GM21786 (cell line): ENCODE data around the gene BTBD17.
"Not testable (repeated sequence)": the region's sequence is repeated elsewhere in the genome, so short reads cannot be mapped to it uniquely, and the experiment has no call there.

ENCODE experiments used
- ATAC-seq: cut with Tn5 transposase; IDR thresholded peaks from one replicate; pipeline ENCODE4 v1.9.1; 2021; ENCODE audit not compliant: unreplicated experiment

The BTBD17 gene

DNA sequence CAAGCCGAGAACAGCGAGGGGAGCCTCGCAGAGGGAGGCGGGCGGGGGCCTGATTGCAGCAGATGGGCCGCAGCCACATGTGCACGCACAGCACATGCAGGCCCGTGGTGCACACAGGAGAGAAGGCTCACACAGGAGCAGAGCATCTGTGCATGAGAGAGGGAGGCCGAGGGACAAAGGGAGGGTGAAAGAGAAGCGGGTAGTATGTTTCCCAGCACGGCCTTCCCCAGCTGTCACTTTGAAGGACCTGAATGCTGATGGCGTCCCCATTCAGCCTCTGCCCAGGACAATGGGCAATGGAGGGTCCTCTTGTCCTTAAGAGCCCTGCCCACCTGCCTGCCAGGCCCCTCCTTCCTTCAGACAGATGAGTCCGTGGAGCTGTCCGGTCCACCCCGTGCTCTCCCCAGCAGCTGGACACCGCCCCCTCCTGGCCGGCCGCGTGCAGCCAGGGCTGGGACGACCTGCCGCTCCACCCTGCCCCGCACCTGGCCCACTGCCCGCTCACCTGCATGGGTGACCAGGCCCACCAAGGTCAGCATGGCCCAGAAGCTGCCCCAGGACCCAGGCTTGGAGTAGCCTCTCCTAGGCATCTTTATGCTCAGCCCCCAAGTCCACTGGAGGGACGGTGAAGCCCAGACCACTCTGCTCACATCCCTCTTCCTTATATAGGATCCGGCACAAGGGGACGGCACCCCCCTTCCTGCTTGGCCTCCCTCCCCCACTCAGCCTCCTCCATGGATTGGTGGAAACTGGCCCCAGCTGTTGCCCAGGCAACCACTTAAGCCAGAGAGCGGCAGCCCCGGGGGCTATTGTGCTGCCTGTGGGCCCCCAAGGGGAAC is at the start of gene BTBD17:
TSS of gene BTBD17 (minus strand) at position 639 of the 839 bp plus-strand sequence. CDS start at position 590, 49 bp downstream.
- no peak for ATAC-seq

DNA sequence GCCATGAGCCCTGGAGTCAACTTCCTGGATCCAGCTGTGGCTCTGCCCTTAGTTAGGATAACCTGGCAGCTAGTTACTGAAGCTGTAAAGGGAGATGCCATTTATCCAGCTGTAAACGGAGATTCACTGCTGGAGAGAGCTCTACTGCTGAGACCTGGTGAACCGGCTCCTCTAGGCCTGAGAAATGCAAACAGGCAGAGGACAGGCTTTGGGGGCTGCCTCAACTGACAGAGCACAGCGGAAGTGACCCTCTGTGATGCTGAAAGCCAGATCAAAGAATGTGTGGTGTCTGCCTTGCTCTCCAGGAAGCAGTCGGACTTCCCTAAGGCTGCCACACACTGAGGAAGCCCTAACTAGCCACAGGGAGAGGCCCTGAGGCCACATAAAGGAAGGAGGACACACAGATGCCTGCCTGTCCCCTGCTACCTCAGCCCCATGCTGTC is 48.4 kb upstream of the BTBD17 start:
- no peak for ATAC-seq

GRCh38 chr17:74408815-74409214 is 47.1 kb upstream of the BTBD17 start:
- ATAC-seq = no peak

GRCh38 chr17:74408262-74408661 is 46.6 kb upstream of the BTBD17 start:
- ATAC-seq = no peak

DNA sequence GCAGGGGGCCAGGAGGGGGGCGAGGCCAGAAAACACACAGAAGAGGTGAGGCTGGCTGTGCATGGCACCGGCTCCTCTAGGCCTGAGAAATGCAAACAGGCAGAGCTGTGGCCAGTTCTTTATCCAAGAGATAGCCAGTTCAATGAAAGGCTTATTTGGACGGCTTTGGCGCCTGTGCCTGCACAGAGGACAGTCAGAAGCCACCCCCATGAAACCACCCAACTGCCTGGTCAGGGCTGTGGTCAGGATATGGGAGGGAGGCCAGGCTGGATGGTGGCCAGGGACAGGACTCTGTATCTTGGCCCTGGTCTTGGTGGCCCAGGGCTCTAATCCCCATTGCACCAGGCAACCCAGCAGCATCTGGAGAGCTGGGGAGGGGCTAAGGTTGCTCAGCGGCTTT is 45.7 kb upstream of the BTBD17 start:
- no peak for ATAC-seq

- ATAC-seq = not testable (repeated sequence)
Observed at GRCh38 chr17:74405311-74405710, 43.6 kb upstream of the BTBD17 start.

GRCh38 chr17:74404789-74405188 is 43.1 kb upstream of the BTBD17 start:
- no peak for ATAC-seq

GRCh38 chr17:74404218-74404617 is 42.5 kb upstream of the BTBD17 start:
- ATAC-seq = no peak

GRCh38 chr17:74403512-74404137 is 42.0 kb upstream of the BTBD17 start:
- no peak for ATAC-seq

- ATAC-seq = no peak
Observed at GRCh38 chr17:74402048-74402447, 40.4 kb upstream of the BTBD17 start.

- ATAC-seq = no peak
Observed at GRCh38 chr17:74396567-74396966, 34.9 kb upstream of the BTBD17 start.

- no peak for ATAC-seq
Observed at GRCh38 chr17:74394977-74395376, 33.3 kb upstream of the BTBD17 start.

DNA sequence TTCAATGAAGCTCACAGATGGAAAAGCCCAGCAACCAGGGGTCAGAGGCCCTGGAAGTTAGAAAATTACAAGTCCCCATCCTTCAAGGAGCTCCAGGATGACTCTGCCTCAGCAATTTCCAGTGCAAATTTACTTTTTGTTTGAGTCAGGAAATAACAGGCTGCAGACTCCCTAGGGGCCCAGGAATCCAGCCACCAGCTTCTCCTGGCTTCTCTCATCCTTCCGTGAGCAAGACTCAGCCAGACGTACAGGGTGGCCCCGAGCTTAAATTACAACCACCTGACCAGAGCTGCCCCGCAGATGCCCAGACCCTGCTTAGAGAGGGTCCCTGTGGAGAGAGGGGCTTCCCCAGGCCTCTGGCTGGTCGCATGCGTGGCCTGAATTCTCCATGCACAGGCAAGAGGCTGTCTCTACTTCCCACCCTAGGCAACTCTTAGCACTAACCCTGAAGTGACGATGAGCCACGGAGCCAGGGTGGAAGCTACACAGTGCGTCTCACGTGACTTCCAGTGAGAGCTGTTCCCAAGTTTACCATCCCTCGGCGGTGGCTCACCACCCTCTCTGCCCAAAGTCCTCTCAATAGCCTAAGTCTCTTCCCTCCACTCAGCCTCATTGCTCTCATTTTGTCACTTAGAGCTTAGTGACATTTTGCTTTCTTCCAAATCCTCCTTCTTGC is 32.7 kb upstream of the BTBD17 start:
- ATAC-seq = no peak

- no peak for ATAC-seq
Observed at GRCh38 chr17:74393346-74393942, 31.8 kb upstream of the BTBD17 start.

DNA sequence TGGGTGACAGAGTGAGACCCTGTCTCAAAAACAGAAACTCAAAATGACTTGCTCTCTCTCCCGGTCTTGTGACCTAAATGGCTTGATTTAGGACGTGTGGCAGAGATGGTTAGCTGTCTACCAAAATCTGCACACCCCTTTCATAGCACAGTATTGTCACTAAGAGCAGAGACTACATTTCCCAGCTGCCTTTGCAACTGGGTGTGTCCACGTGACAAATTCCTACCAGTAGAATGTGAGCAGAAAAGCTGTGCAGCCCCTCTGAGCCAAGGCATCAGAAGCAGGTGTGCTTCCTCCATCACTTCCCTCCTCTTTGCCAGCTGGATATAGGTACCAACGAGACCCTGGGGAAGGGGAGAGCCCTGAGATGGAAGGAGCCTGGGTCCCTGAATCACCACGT is 31.2 kb upstream of the BTBD17 start:
- no peak for ATAC-seq

DNA sequence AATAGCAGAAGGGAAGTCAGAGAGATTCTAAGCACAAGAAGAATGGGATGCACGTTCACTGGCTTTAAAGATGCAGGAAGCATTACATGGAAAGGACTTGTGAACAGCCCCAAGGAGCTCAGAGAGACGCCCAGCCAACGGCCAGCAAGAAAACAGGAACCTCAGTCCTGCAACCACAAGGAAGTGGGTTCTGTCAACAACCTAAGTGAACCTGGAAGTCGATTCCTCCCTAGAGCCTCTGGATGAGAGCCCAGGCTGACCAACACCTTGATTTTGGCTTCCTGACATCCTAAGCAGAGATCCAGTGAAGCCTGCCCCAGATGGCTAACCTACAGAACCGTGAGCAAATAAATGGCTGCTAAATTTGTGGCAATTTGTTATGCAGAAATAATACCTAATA is 30.1 kb upstream of the BTBD17 start:
- no peak for ATAC-seq

GRCh38 chr17:74390680-74391653 is 29.3 kb upstream of the BTBD17 start:
- no peak for ATAC-seq

GRCh38 chr17:74389937-74390679 is 28.4 kb upstream of the BTBD17 start:
- no peak for ATAC-seq

GRCh38 chr17:74389084-74389753 is 27.6 kb upstream of the BTBD17 start:
- no peak for ATAC-seq
